HG02884 (cell line): Measurements from ENCODE around the gene CHM.

ENCODE experiments used
- ATAC-seq: cut with Tn5 transposase; IDR thresholded peaks from one replicate; pipeline ENCODE4 v1.9.1; 2021; ENCODE audit warnings: mild to moderate bottlenecking, moderate library complexity; ENCODE audit not compliant: unreplicated experiment

Gene CHM

GRCh38 chrX:85907316-85907715 lies 140.0 kb downstream of the CHM start:
- no peak for ATAC-seq

GRCh38 chrX:85906399-85906798 lies 141.0 kb downstream of the CHM start:
- ATAC-seq: no peak

- ATAC-seq: no peak
Measured at GRCh38 chrX:85905851-85906250, 141.5 kb downstream of the CHM start.

- no peak for ATAC-seq
Measured at GRCh38 chrX:85903692-85904471, 143.5 kb downstream of the CHM start.

GRCh38 chrX:85897362-85898126 lies 149.8 kb downstream of the CHM start:
- ATAC-seq: no peak

- ATAC-seq: no peak
Measured at GRCh38 chrX:85882601-85883000, 164.8 kb downstream of the CHM start.

- ATAC-seq: no peak
Measured at GRCh38 chrX:85870585-85870984, 176.8 kb downstream of the CHM start.

- ATAC-seq: no peak
Measured at GRCh38 chrX:85865324-85865723, 182.0 kb downstream of the CHM start.

GRCh38 chrX:85859426-85859825 lies 187.9 kb downstream of the CHM start:
- ATAC-seq: no peak

GRCh38 chrX:85851418-85851817 lies 195.9 kb downstream of the CHM start:
- ATAC-seq: no peak

- ATAC-seq: no peak
Measured at GRCh38 chrX:85836868-85837267, 210.5 kb downstream of the CHM start.

- no peak for ATAC-seq
Measured at GRCh38 chrX:85828771-85829170, 218.6 kb downstream of the CHM start.

GRCh38 chrX:85815203-85815751 lies 232.1 kb downstream of the CHM start:
- ATAC-seq: no peak
